Endothelial cell of umbilical vein (primary cell): ENCODE results near the gene CGRRF1. TPM values are rescaled to one million over a fixed set of nuclear protein-coding genes. Genes with fewer than 3 reads are reported as not detected.
A peak's percentile ranks its signal among the peaks of the same experiment; 100 is the strongest.

Experiments
- Bru-seq: library from RNA; stranded (reverse); fragments of 400-500 nt; gene quantifications from one replicate; lab custom pipeline; 2021; lab: Mats Ljungman, UMichigan
- BruChase-seq, 2 experiments: library from RNA; stranded (reverse); fragments of 400-500 nt; gene quantifications; one replicate each; lab custom pipeline; 2021; lab: Mats Ljungman, UMichigan
- BruUV-seq: library from RNA; stranded (reverse); fragments of 400-500 nt; replicated peaks from 2 replicates; lab custom pipeline; 2021; lab: Mats Ljungman, UMichigan
- CTCF ChIA-PET: fragments of 300-600, 350-600 bp; sonication (Branson Sonifier 250); formaldehyde crosslinking; loops from one replicate; lab custom pipeline; 2021; ENCODE audit warnings: antibody characterized with exemption, inconsistent platforms; lab: Charles Lee
- POLR2A ChIA-PET: fragments of 300-600, 350-600 bp; sonication (Branson Sonifier 250); formaldehyde crosslinking; loops from one replicate; lab custom pipeline; 2021; ENCODE audit warnings: antibody characterized with exemption, inconsistent platforms; lab: Charles Lee
- DNase-seq: peaks from one replicate; pipeline ENCODE4 v3.0.0-alpha.2; 2011; ENCODE audit warnings: low read depth, low spot score
- FAIRE-seq: peaks from 2 replicates; lab custom pipeline; 2011; peaks lifted over from hg19 to GRCh38; lab: Jason Lieb, UNC
- H2AFZ ChIP-seq: 2 replicates; pipeline ENCODE4 v1.6.0; 2012; ENCODE audit warnings: low read depth, low read length, control low read depth, inconsistent platforms
- H3K27ac ChIP-seq: 2 replicates; pipeline ENCODE4 v1.5.1; 2011; ENCODE audit warnings: low read depth, mild to moderate bottlenecking, control low read depth, low read length, moderate library complexity; ENCODE audit not compliant: insufficient read depth
- H3K27me3 ChIP-seq, 2 experiments: 2 replicates each; pipeline versions ENCODE4 v1.6.0 to v1.6.1; 2011; ENCODE audit warnings: low read length in 2 of 2, mixed read lengths in 1 of 2; ENCODE audit not compliant: control insufficient read depth in 2 of 2, insufficient read depth in 2 of 2
- H3K36me3 ChIP-seq, 2 experiments: 2 replicates in 1 of 2; 3 replicates in 1 of 2; pipeline ENCODE4 v1.5.1; 2011; ENCODE audit warnings: low read length in 2 of 2, mild to moderate bottlenecking in 1 of 2, moderate library complexity in 1 of 2; ENCODE audit not compliant: control insufficient read depth in 2 of 2, insufficient read depth in 2 of 2; ENCODE audit errors: extremely low read depth in 1 of 2
- H3K4me1 ChIP-seq: 3 replicates; pipeline ENCODE4 v1.5.1; 2011; ENCODE audit warnings: mild to moderate bottlenecking, low read length; ENCODE audit not compliant: control insufficient read depth, insufficient read depth; ENCODE audit errors: extremely low read depth
- H3K4me2 ChIP-seq: 2 replicates; pipeline ENCODE4 v1.6.1; 2011; ENCODE audit warnings: low read length, control low read depth, mixed read lengths; ENCODE audit not compliant: insufficient read depth
- H3K4me3 ChIP-seq, 3 experiments: fragments of 200-600 bp in 1 of 3; sonication (generic), shearing (Covaris generic) in 1 of 3; replicated peaks in 1 of 3; 2 replicates each; pipeline ENCODE4 v1.5.1; 2011 to 2016; ENCODE audit warnings: control low read depth in 3 of 3, low read length in 3 of 3, mild to moderate bottlenecking in 2 of 3, inconsistent platforms in 1 of 3, low read depth in 1 of 3, moderate library complexity in 1 of 3; ENCODE audit not compliant: insufficient read depth in 1 of 3
- H3K79me2 ChIP-seq: 2 replicates; pipeline ENCODE4 v1.6.0; 2012; ENCODE audit warnings: low read length, inconsistent platforms; ENCODE audit not compliant: control insufficient read depth, insufficient read depth
- H3K9ac ChIP-seq: replicated peaks from 2 replicates; pipeline ENCODE3; 2011; ENCODE audit warnings: low read length, control low read depth; ENCODE audit not compliant: insufficient read depth; ENCODE audit errors: extremely low read depth
- H3K9me1 ChIP-seq: replicated peaks from 3 replicates; pipeline ENCODE4 v1.6.0; 2011; ENCODE audit warnings: mild to moderate bottlenecking, low read length; ENCODE audit not compliant: control insufficient read depth, insufficient read depth; ENCODE audit errors: extremely low read depth
- H3K9me3 ChIP-seq: replicated peaks from 2 replicates; pipeline ENCODE4 v1.5.1; 2012; ENCODE audit warnings: low read length, inconsistent platforms; ENCODE audit not compliant: control insufficient read depth, insufficient read depth
- H4K20me1 ChIP-seq: replicated peaks from 2 replicates; pipeline ENCODE3; 2011; ENCODE audit warnings: mild to moderate bottlenecking, low read length; ENCODE audit not compliant: control insufficient read depth, insufficient read depth; ENCODE audit errors: extremely low read depth
- CTCF ChIP-seq, 2 donors: IDR thresholded peaks; 1 replicate in 1 of 2; 2 replicates in 1 of 2; pipeline ENCODE4 v1.5.1; 2011; ENCODE audit warnings: low read length in 2 of 2, mild to moderate bottlenecking in 2 of 2, moderate library complexity in 2 of 2, control low read depth in 1 of 2, inconsistent platforms in 1 of 2, low read depth in 1 of 2; ENCODE audit not compliant: insufficient read depth in 1 of 2; ENCODE audit errors: extremely low read depth in 1 of 2
- FOS ChIP-seq: IDR thresholded peaks from 2 replicates; pipeline ENCODE4 v1.6.1; 2011; ENCODE audit warnings: mild to moderate bottlenecking, low read length, moderate library complexity, borderline replicate concordance; ENCODE audit not compliant: insufficient read depth
- JUN ChIP-seq: IDR thresholded peaks from 2 replicates; pipeline ENCODE4 v1.6.1; 2011; ENCODE audit warnings: borderline replicate concordance, low read depth; ENCODE audit not compliant: insufficient read length, insufficient read depth
- MAX ChIP-seq: IDR thresholded peaks from 2 replicates; pipeline ENCODE4 v1.6.1; 2011; ENCODE audit not compliant: insufficient read depth, insufficient read length
- MYC ChIP-seq: IDR thresholded peaks from one replicate; pipeline ENCODE4 v1.6.1; 2011; ENCODE audit warnings: mild to moderate bottlenecking, low read depth, low read length
- POLR2A ChIP-seq: IDR thresholded peaks from 2 replicates; pipeline ENCODE4 v1.6.1; 2012; ENCODE audit warnings: low read depth, mild to moderate bottlenecking, control low read depth, low read length
- POLR2AphosphoS5 ChIP-seq: IDR thresholded peaks from 2 replicates; pipeline ENCODE4 v1.6.1; 2012; ENCODE audit warnings: low read depth, mild to moderate bottlenecking, control low read depth, low read length, moderate library complexity; ENCODE audit not compliant: insufficient read depth
- dilution Hi-C: fragments of 300-500 bp; cut with MboI; formaldehyde crosslinking; loops from one replicate; pipeline ENCODE4 v1.15.0; 2019; ENCODE audit warnings: low sequenced_read_pairs; ENCODE audit not compliant: extremely low pct_ligation_motif_present
- intact Hi-C: fragments of 100-400 bp; cut with micrococcal nuclease; formaldehyde crosslinking; loops from one replicate; pipeline ENCODE4 v1.10.0; 2022
- long read RNA-seq: library from polyadenylated mRNA; stranded (forward); transcript quantifications from one replicate; pipeline ENCODE4 v2.0.0, GENCODE V29; 2021
- polyA minus RNA-seq, 3 experiments: library from RNA; depleted of rRNA, polyadenylated mRNA; stranded (reverse); fragments of >200 nt; gene quantifications; 1 replicate in 1 of 3; 2 replicates in 2 of 3; pipeline ENCODE4 v1.2.3, GENCODE V29; 2011
- polyA plus RNA-seq, 4 experiments: library from polyadenylated mRNA; depleted of rRNA in 3 of 4; stranded (reverse) in 3 of 4; unstranded in 1 of 4; fragments of >200 nt; gene quantifications; 2 replicates each; pipeline versions ENCODE4 v1.2.1 to v1.2.3, GENCODE V29; 2011 to 2012; ENCODE audit warnings: missing spikeins in 1 of 4
- total RNA-seq: library from RNA; stranded (reverse); gene quantifications from 2 replicates; pipeline ENCODE4 v1.2.3, GENCODE V29; 2021

Gene CGRRF1
- total RNA-seq = 15.7 and 15.8 TPM in 2 replicates
- polyA plus RNA-seq = 4.5 and 6.6 TPM in 2 replicates
- polyA plus RNA-seq (2011; cell fraction: cytosol; rRNA removed) = 8.5 and 11.2 TPM in 2 replicates
- 10.4 and 13.1 TPM in 2 replicates for polyA plus RNA-seq (2011; cell fraction: nucleus; rRNA removed)
- 13.8 and 15.9 TPM in 2 replicates for polyA plus RNA-seq (2012)
- 6.4 and 8.8 TPM in 2 replicates for polyA minus RNA-seq
- polyA minus RNA-seq (2011; cell fraction: cytosol; rRNA and poly(A)+ RNA removed) = 4.6 TPM
- 7.0 and 8.8 TPM in 2 replicates for polyA minus RNA-seq (2011; cell fraction: nucleus; rRNA and poly(A)+ RNA removed)
- percentile 78 among the genes with signal in this experiment for Bru-seq, nascent RNA
- percentile 56 among the genes with signal in this experiment for BruChase-seq, experiment 1, labeled RNA remaining after a 6-hour chase
- BruChase-seq, experiment 2, labeled RNA remaining after a 2-hour chase = percentile 67 among the genes with signal in this experiment
- long read RNA-seq, transcript CGRRF1-201 (6 exons, 2,057 nt) = major isoform, 36 of 59 reads
- long read RNA-seq, partial matches to known transcripts = 2 of 59 reads
- long read RNA-seq, other reads (novel, unspliced or antisense) = 16 of 59 reads

GRCh38 chr14:54509546-54510501, at the start of gene CGRRF1:
TSS of gene CGRRF1 (plus strand) at chr14:54509906. CDS start at chr14:54509960, 54 bp downstream.
- dilution Hi-C loops (no loop called here), intact Hi-C loops (loop anchor here (1.0 to 10.0 kb wide), 7 partner anchors 22 to 1175 kb away; partner anchors contain the start of gene GMFB)
- no peak for TF ChIP-seq MAX
- TF ChIP-seq JUN = no peak
- no peak for TF ChIP-seq MYC
- peak; percentile 82 for TF ChIP-seq POLR2AphosphoS5
- TF ChIP-seq FOS = no peak
- peak; percentile 18 to 65 for TF ChIP-seq CTCF (IDR thresholded peaks at IDR 0.05; ENCODE audit: extremely low read depth in 1 of 2, insufficient read depth in 1 of 2, low read depth in 1 of 2, low read length in 2 of 2)
- TF ChIP-seq POLR2A = peak; percentile 88
- Histone ChIP-seq H4K20me1 (no peaks in the 10 kb centered on the region), H3K4me2 (peak within 1 kb of the TSS; percentile 91), H3K79me2 (peaks cover 34% of the 10 kb centered on the region), H3K27me3 (no peaks in the 10 kb centered on the region), H3K9me1 (no peaks in the 10 kb centered on the region), H3K36me3 (no peaks in the 10 kb centered on the region), H3K4me1 (peaks cover 9% of the 10 kb centered on the region), H3K9me3 (no peaks in the 10 kb centered on the region), H3K9ac (peak within 1 kb of the TSS; percentile 81), H2AFZ (peak within 1 kb of the TSS; percentile 86), H3K4me3 (peak within 1 kb of the TSS; percentile 20 to 92 (median 91)), H3K27ac (peak within 1 kb of the TSS; percentile 10)
- ChIA-PET POLR2A (interaction anchor here (0.5 to 0.9 kb wide), 2 partner anchors 22 to 497 kb away, joined by 3 to 4 read pairs; no protein-coding TSS in a partner anchor), CTCF (interaction anchor here (0.6 to 1.7 kb wide), 24 partner anchors 11 to 588 kb away, joined by 3 to 18 read pairs (median 4); partner anchors contain the start of gene CDKN3)
- no TSS peak for BruUV-seq
- FAIRE-seq (peak; percentile 98), DNase-seq (peak; percentile 99)
